H9 (cell line): ENCODE data around the gene TRIM38. TPM values are rescaled to one million over a fixed set of nuclear protein-coding genes. Genes with fewer than 3 reads are reported as not detected.

Experiments
- DNase-seq: peaks from one replicate; pipeline ENCODE4 v3.0.0-alpha.2; 2017
- H2AFZ ChIP-seq: one replicate; pipeline ENCODE4 v1.6.1; 2013; ENCODE audit warnings: mild to moderate bottlenecking, low read length, control low read depth, moderate library complexity
- H2AK5ac ChIP-seq: 2 replicates; pipeline ENCODE4 v1.6.1; 2013; ENCODE audit warnings: low read length, control low read depth, mixed read lengths; ENCODE audit not compliant: insufficient read length
- H2BK120ac ChIP-seq: one replicate; pipeline ENCODE4 v1.6.1; 2013; ENCODE audit warnings: low read depth, mild to moderate bottlenecking, low read length, control low read depth, inconsistent platforms; ENCODE audit not compliant: poor library complexity, severe bottlenecking
- H2BK12ac ChIP-seq: 2 replicates; pipeline ENCODE4 v1.6.1; 2013; ENCODE audit warnings: low read length, control low read depth, mixed read lengths, low read depth; ENCODE audit not compliant: insufficient read length
- H2BK15ac ChIP-seq: 2 replicates; pipeline ENCODE4 v1.6.1; 2013; ENCODE audit warnings: low read depth, low read length, control low read depth
- H2BK20ac ChIP-seq: one replicate; pipeline ENCODE4 v1.6.1; 2013; ENCODE audit warnings: low read depth, mild to moderate bottlenecking, low read length, control low read depth, inconsistent platforms; ENCODE audit not compliant: poor library complexity, severe bottlenecking
- H2BK5ac ChIP-seq: 2 replicates; pipeline ENCODE4 v1.6.1; 2013; ENCODE audit warnings: low read length, control low read depth, mixed read lengths; ENCODE audit not compliant: insufficient read length
- H3K14ac ChIP-seq: 2 replicates; pipeline ENCODE4 v1.6.1; 2013; ENCODE audit warnings: low read length, control low read depth; ENCODE audit not compliant: insufficient read depth
- H3K18ac ChIP-seq: 2 replicates; pipeline ENCODE4 v1.6.1; 2013; ENCODE audit warnings: low read depth, mild to moderate bottlenecking, mixed read lengths, low read length, control low read depth; ENCODE audit not compliant: insufficient read length
- H3K23ac ChIP-seq: 2 replicates; pipeline ENCODE4 v1.6.1; 2013; ENCODE audit warnings: low read length, control low read depth, mixed read lengths, low read depth; ENCODE audit not compliant: insufficient read length
- H3K23me2 ChIP-seq: 2 replicates; pipeline ENCODE4 v1.6.1; 2013; ENCODE audit warnings: low read depth, mild to moderate bottlenecking, mixed read lengths, low read length, control low read depth; ENCODE audit not compliant: insufficient read length, poor library complexity, severe bottlenecking
- H3K27ac ChIP-seq: 2 replicates; pipeline ENCODE4 v1.5.1; 2013; ENCODE audit warnings: low read length, control low read depth, mixed read lengths, low read depth; ENCODE audit not compliant: insufficient read length
- H3K27me3 ChIP-seq: 2 replicates; pipeline ENCODE4 v1.6.1; 2013; ENCODE audit warnings: low read length, control low read depth, inconsistent platforms; ENCODE audit not compliant: insufficient read depth
- H3K4ac ChIP-seq: 2 replicates; pipeline ENCODE4 v1.6.1; 2013; ENCODE audit warnings: low read depth, mild to moderate bottlenecking, control low read depth, inconsistent platforms, low read length, moderate library complexity
- H3K4me1 ChIP-seq: 2 replicates; pipeline ENCODE4 v1.6.1; 2013; ENCODE audit warnings: low read length, control low read depth, inconsistent platforms; ENCODE audit not compliant: insufficient read depth
- H3K4me2 ChIP-seq: 2 replicates; pipeline ENCODE4 v1.6.1; 2013; ENCODE audit warnings: low read length, control low read depth, mixed read lengths; ENCODE audit not compliant: insufficient read length, insufficient read depth
- H3K56ac ChIP-seq: 2 replicates; pipeline ENCODE4 v1.6.1; 2013; ENCODE audit warnings: low read depth, mild to moderate bottlenecking, mixed read lengths, low read length, control low read depth; ENCODE audit not compliant: insufficient read length
- H3K79me1 ChIP-seq: 2 replicates; pipeline ENCODE4 v1.6.1; 2013; ENCODE audit warnings: low read depth, mild to moderate bottlenecking, moderate library complexity, low read length, control low read depth, inconsistent platforms; ENCODE audit not compliant: insufficient read depth, poor library complexity, severe bottlenecking
- H3K79me2 ChIP-seq: 2 replicates; pipeline ENCODE4 v1.6.1; 2013; ENCODE audit warnings: low read length, control low read depth, inconsistent platforms; ENCODE audit not compliant: insufficient read depth
- H3K9ac ChIP-seq: 2 replicates; pipeline ENCODE4 v1.6.1; 2013; ENCODE audit warnings: low read length, control low read depth, mixed read lengths; ENCODE audit not compliant: insufficient read length; ENCODE audit errors: extremely low read depth
- H3K9me3 ChIP-seq: one replicate; pipeline ENCODE4 v1.6.1; 2013; ENCODE audit warnings: low read depth, low read length, inconsistent platforms; ENCODE audit not compliant: control insufficient read depth
- H3T11ph ChIP-seq: one replicate; pipeline ENCODE4 v1.6.1; 2013; ENCODE audit warnings: mild to moderate bottlenecking, low read length, control low read depth, inconsistent platforms
- H4K20me1 ChIP-seq: one replicate; pipeline ENCODE4 v1.6.1; 2013; ENCODE audit not compliant: control insufficient read depth, insufficient read length, insufficient read depth
- H4K5ac ChIP-seq: 2 replicates; pipeline ENCODE4 v1.6.1; 2013; ENCODE audit warnings: low read depth, mild to moderate bottlenecking, mixed read lengths, low read length, control low read depth; ENCODE audit not compliant: insufficient read length
- H4K8ac ChIP-seq: replicated peaks from 2 replicates; pipeline ENCODE4 v1.6.1; 2013; ENCODE audit warnings: low read length, control low read depth, mixed read lengths, low read depth; ENCODE audit not compliant: insufficient read length
- H4K91ac ChIP-seq: 2 replicates; pipeline ENCODE4 v1.6.1; 2013; ENCODE audit warnings: low read depth, mild to moderate bottlenecking, moderate library complexity, mixed read lengths, low read length, control low read depth; ENCODE audit not compliant: insufficient read length
- H3K27ac Mint-ChIP-seq, 3 experiments: 2 replicates in 2 of 3; 3 replicates in 1 of 3; pipeline ENCODE4 v1.8.0; 2020 to 2021; ENCODE audit warnings: mixed read lengths in 3 of 3, mild to moderate bottlenecking in 1 of 3, moderate library complexity in 1 of 3
- H3K27me3 Mint-ChIP-seq: 2 replicates; pipeline ENCODE4 v1.8.0; 2021; ENCODE audit warnings: low read depth, mild to moderate bottlenecking, moderate library complexity, mixed read lengths
- H3K36me3 Mint-ChIP-seq, 3 experiments: 2 replicates in 2 of 3; 3 replicates in 1 of 3; pipeline ENCODE4 v1.8.0; 2020 to 2021; ENCODE audit warnings: low read depth in 3 of 3, mixed read lengths in 3 of 3; ENCODE audit not compliant: insufficient read depth in 1 of 3
- H3K4me1 Mint-ChIP-seq, 2 experiments: 2 replicates each; pipeline ENCODE4 v1.8.0; 2020; ENCODE audit warnings: mixed read lengths in 2 of 2
- H3K4me3 Mint-ChIP-seq, 2 experiments: 2 replicates in 1 of 2; 3 replicates in 1 of 2; pipeline ENCODE4 v1.8.0; 2020 to 2021; ENCODE audit warnings: mild to moderate bottlenecking in 2 of 2, mixed read lengths in 2 of 2, moderate library complexity in 1 of 2
- H3K9me3 Mint-ChIP-seq, 2 experiments: 2 replicates in 1 of 2; 3 replicates in 1 of 2; pipeline ENCODE4 v1.8.0; 2020; ENCODE audit warnings: mild to moderate bottlenecking in 2 of 2, mixed read lengths in 2 of 2, moderate library complexity in 1 of 2
- WGBS: extraction: QIAGEN DNeasy Blood & Tissue Kit; methylation state at CpG from one replicate; pipeline ENCODE4 v1.1.7; 2013; ENCODE audit warnings: missing lambda C conversion rate, low lambda C conversion rate, mixed read lengths; ENCODE audit not compliant: insufficient read length; ENCODE audit errors: extremely low coverage; 5-methylcytosine and 5-hydroxymethylcytosine counted together
- total RNA-seq: library from RNA; stranded (reverse); gene quantifications from 2 replicates; pipeline ENCODE4 v1.2.1, GENCODE V29; 2021
- TF ChIP-seq, protein P1 (sequence below): fragments of 200-600 bp; sonication (generic); conservative IDR thresholded peaks from 3 replicates; pipeline ENCODE4 v1.8.0; 2021; ENCODE audit warnings: antibody characterized with exemption, mild to moderate bottlenecking

TRIM38 gene
- total RNA-seq, 1 experiment from 2014 or later = 0.61 TPM

DNA sequence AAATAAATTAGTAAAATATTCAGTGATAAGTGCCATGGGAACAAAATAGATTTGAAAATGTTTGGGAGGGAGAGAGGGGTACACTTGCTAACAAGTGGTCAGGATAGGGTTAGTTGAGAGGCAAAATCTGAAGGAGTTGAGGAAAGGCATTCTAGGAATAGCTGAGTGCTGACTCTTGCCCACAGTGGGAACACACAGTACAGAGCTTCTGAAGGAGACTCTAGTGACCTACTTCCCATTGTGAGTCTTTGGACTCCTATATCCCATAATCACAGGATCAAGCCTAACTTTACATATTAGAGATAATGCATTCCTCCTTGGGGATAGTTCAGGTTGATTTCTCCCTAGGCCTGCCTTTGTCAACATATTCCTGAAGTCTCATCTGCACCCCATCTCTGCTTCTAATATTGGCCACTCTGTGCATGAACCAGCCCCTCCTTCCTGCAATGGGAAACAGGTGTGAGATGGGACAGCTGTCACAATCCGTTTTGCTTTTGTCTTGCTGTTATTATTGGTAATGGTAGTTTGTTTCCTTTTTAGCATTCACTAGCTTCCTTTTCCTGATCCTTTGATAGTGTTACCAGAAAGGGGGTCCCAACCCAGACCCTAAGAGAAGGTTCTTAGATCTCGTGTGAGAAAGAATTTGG is 2.6 kb upstream of the TRIM38 start:
- Mint-ChIP-seq H3K9me3 (peaks cover 29% of the 10 kb centered on the region in 2 experiments), H3K4me3 (no peak overlapping the region), H3K27me3 (peaks cover 5% of the 10 kb centered on the region), H3K4me1 (peaks cover 35 to 42% of the 10 kb centered on the region in 2 experiments), H3K27ac (no peak overlapping the region), H3K36me3 (peaks cover 13 to 39% (median 20%) of the 10 kb centered on the region in 3 experiments)
- Histone ChIP-seq H3T11ph (no peak overlapping the region), H3K23me2 (no peaks in the 10 kb centered on the region), H2BK15ac (no peak overlapping the region), H2BK12ac (no peak overlapping the region), H3K27ac (no peak overlapping the region), H3K14ac (no peak overlapping the region), H3K4me2 (no peak overlapping the region), H3K4me1 (peaks cover 10% of the 10 kb centered on the region), H3K79me2 (no peaks in the 10 kb centered on the region), H3K56ac (no peak overlapping the region), H2BK120ac (no peak overlapping the region), H4K5ac (no peak overlapping the region), H3K18ac (no peak overlapping the region), H3K23ac (no peak overlapping the region), H2BK20ac (no peak overlapping the region), H3K9ac (no peak overlapping the region), H4K20me1 (no peaks in the 10 kb centered on the region), H2BK5ac (no peak overlapping the region), H3K4ac (no peak overlapping the region), H4K91ac (no peak overlapping the region), H4K8ac (no peak overlapping the region), H2AK5ac (no peak overlapping the region), H3K79me1 (no peaks in the 10 kb centered on the region), H3K9me3 (peaks cover 5% of the 10 kb centered on the region), H2AFZ (no peak overlapping the region), H3K27me3 (no peaks in the 10 kb centered on the region)
- TF ChIP-seq, protein P1, sequence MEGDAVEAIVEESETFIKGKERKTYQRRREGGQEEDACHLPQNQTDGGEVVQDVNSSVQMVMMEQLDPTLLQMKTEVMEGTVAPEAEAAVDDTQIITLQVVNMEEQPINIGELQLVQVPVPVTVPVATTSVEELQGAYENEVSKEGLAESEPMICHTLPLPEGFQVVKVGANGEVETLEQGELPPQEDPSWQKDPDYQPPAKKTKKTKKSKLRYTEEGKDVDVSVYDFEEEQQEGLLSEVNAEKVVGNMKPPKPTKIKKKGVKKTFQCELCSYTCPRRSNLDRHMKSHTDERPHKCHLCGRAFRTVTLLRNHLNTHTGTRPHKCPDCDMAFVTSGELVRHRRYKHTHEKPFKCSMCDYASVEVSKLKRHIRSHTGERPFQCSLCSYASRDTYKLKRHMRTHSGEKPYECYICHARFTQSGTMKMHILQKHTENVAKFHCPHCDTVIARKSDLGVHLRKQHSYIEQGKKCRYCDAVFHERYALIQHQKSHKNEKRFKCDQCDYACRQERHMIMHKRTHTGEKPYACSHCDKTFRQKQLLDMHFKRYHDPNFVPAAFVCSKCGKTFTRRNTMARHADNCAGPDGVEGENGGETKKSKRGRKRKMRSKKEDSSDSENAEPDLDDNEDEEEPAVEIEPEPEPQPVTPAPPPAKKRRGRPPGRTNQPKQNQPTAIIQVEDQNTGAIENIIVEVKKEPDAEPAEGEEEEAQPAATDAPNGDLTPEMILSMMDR = no peak
- WGBS = no CpG with 5 or more reads among the region's 2 CpGs
- DNase-seq = no peak
